ENCODE results near the gene RELN. TPM values are rescaled to one million over a fixed set of nuclear protein-coding genes. Genes with fewer than 3 reads are reported as not detected.

The RELN gene
- total RNA-seq, 1 donor from 2014 or later, result 31.9 TPM

DNA sequence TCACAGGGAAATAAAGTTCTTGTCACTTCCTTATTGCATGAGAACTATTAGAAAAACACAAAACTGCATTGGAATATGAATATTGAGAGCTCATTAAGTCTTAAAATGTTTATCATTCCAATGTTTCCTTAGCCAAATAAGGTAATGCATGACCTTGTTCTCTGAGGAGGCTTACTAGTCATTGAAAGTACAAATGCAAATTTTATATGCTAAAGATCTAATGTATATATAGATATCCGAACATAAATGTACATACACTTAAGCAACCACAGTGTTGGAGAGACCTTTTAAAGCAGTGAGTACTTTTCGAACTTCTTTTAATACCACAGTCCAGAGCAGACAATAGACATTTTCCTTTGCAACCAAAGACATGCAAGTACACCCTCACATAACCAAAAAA lies 96.1 kb downstream of the RELN start:
- DNase-seq, result no peak

DNA sequence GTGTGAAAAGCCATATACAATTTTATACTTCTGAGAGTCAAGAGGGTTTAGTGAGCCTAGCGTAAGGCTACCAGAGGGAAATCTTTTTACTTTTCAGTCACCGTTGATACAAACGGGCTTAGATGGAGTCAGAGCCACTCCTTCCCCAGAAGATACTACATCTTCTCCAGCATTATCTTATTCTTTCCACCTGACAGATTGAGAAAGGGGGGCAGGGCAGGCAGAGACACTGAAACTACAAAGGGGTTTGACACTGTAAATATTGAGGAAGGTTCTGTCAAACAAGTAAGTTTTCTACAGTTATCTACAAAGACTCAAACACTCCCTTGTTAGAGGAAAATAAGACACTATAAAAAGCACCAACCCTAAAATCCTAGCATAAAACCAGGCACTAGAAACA lies 100.0 kb downstream of the RELN start:
- DNase-seq, result no peak

DNA sequence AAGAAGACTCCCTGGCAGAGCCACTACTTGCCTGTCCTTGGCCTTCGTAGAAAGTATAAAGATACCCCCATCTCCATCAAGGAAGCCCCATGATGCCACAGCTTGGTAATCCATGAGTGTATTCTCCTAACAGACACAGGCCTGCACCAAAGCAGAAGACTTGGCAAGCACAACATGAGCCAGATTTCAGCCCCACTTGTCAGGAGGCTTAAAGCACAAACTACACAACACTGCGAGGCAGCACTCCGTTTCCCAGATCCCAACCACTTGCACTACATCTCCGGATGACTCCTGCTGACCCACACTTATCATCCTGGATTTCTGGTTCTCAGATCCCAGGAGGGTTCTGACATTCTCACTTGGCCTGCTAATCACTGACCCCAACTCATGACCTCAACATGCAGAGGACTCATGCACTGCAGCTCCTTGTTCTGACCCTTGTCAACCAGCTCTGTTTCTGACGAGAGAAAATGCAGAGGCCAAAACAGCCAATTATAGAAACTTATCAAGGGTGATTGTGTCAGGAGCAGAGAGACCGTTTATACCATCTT lies 100.8 kb downstream of the RELN start:
- DNase-seq, result no peak

DNA sequence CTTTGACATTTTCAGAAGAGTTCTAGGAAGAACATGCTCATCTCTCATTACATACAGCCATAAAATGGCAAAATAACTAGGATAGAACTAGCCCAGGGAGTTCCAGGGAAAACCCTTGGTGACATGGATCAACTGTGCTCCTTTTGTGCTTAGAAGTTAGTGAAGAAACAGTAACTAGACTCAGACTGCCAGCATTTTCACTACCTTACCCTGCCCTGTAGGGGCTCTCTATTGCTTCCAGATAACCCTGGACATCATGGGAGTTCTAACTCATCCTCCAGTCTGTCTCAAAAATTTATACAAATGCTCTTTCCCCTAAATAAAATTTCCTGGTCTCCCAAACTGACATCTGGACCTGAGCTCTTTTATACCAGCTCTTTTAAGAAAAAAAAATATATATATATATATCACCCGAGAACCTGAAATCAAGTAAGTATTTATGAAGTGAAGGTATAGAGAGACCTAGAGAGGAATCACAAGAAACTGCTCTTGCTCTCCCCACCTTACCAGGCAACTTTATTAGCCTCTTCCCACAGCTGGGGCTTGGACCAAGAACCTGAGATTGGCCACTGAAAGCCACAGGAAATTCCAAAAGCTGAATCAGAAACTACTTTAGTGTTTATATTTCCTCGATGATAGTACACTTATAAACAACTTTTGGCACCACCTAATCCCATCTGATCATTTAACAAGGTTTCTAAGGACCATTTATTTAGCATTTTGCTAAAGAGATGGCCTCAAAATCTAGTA lies 101.4 kb downstream of the RELN start:
- no peak for DNase-seq

DNA sequence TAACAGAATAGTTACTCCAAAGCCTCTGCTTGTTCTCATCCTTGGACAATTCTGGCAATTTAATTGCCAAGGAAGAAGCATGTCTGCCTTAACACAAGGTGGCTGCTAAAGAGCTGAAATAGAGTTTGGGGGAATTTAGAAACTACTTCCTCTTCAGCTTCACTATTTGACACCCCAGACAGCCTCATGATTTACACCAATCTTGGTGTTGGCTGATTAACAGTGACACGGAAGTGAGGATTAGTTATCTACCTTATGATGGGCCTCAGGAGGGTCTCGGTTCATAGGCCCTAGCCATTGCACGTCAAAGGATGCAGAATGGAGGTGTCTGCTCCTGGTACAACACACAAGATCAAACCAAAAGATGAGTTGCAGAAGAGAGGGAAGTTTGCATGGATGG lies 102.4 kb downstream of the RELN start:
- no peak for DNase-seq

DNA sequence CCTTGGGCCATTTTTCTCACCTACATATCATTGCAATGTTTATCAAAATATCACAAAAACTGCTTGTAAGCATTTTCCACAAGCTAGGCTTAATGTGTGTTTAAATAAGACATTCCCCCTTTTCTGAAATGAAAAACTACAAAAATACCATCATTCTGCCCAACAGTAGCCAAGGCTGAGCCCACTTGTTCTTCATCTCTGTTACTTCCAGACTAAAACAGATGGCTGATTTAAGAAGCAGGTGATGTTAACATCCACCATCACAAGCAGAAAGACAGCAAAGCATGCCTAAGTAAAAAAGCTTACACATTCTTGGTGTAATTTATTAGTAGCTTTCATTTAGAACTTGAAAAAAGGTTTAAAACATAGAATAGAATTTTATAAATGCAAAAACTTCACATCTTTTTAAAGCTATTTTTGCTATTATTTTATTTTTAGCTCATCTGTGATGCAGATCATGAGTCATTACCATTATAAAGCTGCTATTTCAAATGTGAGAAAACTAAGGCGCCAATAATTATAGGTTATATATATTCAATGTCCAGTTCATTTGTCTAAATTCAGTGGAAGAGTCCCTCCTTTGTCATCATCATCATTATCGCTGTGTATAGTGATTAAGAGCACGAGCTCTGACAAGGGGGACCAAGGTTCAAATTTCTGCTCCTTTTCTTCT lies 109.4 kb downstream of the RELN start:
- no peak for DNase-seq

DNA sequence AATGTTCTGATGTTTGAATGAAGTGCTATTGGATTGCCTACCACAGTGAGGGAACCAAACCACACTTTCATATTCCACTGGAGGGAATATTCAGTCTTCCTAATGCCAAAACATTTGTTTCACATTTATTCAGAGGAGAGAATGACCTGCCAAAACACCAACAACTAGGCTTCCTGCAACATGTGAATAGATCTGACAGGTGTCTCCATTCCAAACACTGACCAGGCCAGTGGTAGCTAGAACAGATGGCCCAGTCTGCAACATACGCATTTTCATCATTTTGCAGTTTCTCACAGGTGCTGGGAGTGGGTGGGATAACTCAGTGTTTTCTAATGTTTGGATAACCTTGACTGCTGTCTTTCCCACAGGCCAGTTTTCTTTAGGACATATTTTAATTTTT lies 110.0 kb downstream of the RELN start:
- peak; percentile 62 for DNase-seq

DNA sequence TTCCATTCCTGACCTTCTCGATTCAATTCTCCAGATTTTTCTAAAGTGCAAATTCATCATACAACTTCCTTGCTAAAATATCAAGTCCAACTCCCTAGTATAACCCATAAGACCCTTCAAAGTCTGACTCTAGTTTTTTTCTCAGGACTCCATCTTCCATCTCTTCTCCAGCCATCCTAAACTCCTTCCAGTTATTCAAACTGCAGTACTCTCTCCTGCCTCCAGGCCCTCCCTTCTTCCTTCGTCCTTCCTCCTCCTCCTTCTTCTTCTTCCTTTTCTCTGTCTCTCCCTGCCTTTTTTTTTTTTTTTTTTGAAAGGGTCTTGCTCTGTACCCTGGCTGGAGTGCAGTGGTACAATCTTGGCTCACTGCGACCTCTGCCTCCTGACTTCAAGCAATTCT lies 111.9 kb downstream of the RELN start:
- DNase-seq, result no peak

DNA sequence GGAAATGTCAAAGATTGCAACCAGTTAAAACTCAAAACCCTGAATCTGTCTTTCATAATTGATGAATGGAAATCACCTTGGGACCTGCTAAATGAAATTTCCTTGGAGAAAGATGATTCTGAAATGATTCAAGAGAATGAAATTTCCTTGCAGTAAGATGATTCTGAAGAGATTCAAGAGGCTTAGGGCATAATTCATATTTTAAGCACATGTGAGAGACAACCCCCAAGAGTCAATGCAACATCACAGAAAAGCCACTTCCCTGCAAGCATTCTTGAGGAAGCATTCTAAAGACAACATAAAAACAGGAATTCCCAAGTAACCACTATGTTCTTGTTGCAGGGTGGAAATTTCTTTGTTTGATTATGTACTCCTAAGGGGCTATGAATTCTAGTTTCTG lies 113.7 kb downstream of the RELN start:
- DNase-seq, result no peak

DNA sequence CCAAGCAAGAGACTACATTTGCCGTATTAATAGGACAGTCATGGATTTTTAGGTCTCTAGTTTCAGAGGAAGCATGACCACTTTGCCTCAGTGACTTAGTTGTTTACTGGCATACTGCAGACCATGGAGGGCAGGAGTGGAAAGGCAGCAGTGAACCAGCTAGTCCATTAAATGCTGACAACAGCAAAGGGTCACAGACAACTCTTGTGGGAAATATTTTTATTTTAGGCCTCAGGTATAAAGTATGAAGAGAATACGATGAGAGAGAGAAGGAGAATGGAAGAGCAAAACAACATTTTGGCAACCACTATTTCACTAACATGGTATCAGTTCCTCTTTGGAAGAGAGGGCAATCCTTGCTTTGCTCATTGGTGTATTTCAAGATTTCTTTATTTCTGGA lies 118.0 kb downstream of the RELN start:
- DNase-seq, result no peak

DNA sequence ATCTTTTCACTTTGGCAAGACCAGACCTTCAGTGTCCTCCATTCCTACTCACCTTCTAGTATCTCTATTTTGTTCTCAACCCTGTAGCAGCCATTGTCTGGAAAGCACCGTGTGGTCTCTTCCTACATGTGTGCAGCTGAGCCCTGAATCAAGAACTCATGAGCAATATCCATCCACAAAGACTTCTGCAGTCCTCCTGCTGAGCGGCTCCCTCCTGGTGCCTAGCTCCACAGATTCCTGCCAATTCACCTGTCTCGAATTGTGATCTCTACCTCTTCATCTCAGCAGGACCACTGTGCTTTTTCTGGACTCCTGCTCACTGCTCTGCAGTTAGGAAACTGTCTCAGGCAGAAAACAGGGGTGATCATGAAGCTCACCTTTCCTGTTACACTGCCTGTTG lies 118.8 kb downstream of the RELN start:
- no peak for DNase-seq

DNA sequence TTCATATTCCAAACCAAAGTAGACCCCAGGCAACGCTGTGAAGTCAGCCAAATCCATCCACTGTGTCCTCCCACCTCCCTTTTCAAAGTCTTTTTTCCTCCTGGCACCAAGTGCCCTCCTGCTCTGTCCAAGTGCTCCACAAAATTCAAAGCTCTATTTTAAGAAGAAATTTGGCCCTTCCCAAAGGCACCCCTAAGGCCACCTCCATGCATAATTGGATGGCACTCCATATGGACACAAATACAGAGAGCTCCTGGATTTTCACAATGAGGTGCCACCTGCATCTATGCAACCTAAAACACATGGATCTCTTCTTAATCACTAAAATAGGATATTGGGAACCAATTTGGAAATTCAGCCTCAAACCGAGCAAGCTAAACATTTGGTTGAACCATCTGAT lies 121.6 kb downstream of the RELN start:
- DNase-seq, result no peak

DNA sequence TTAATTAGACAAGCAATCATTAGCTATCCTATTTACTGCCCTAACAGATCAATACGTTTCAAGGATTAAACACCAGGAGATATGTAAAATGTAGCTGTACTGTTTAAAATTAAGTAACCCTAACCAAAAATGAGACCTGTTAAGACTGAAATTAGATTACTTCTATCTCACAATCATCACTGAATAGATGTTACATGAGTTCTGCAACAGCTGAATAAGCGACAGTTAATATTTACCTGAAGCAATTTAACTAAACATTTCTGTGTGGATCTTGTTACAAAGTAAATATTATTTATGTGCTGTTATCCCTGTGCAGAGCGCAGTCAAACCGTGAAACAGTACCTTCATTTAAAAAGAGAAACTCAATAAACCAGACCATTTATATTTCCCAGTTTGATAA lies 122.5 kb downstream of the RELN start:
- DNase-seq, result no peak

DNA sequence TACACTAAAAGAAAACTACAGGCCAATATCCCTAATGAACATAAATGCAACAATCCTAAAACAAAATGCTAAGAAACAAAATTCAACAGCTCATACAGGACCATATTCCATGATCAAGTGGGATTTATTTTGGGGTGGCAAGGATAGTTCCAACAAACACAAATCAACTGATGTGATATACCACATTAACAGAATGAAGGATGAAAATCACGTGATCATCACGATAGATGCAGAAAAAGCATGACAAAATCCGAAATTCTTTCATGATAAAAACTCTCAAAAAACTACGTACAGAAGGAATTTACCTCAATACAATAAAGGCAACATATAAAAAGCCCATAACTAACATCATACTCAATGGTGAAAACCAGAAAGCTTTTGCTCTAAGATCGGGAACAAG lies 124.0 kb downstream of the RELN start:
- no peak for DNase-seq

DNA sequence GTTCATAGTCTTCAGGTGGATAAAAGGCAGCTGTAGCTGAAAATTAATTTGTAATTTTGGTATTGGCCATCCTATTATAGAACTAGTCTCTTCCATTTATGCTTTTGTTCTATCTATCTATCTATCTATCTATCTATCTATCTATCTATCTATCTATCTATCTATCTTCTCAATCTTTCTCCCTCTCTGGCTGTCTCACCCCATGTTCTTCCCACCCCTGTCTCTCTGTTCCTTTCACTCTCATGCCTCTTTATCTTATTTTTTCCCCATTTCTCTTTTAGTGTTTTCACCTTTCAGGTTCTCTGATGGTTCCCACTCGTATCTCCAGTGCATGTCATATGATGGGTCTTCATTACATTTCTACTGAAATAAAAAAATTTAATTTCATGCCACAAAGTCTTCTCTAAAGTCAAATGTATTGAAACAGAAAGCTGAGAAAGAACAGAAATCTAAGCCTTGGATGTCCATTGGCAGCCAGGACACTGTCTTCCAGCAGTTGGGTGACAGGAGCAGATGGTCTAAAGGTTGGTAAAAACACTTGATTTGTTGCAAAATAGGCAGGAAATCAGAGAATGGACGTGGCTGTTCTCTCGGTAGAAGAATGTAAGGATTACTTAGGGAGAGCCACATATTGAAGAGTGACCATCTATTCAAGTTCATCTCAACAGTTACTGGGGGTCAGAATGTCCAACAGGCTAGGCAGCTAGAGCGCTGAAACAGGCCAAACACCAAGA lies 127.0 kb downstream of the RELN start:
- no peak for DNase-seq

DNA sequence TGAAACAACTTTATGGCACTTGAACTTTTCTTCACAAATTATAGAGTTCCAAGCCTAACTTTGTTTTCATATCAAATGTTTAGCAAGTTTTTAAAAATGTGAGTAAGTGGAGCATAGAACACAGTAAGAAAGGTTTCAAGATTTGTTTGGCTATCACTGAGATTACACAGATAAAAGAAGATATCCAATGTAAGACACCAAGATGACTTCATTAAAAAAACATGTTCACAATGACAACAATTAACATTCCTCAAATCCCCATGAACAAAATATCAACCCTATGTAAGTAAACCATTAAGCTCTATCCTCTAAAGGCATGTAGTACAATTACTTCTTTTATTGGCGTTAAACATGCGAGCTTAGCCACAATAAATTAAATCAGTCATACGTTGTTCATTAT lies 129.7 kb downstream of the RELN start:
- DNase-seq, result no peak

DNA sequence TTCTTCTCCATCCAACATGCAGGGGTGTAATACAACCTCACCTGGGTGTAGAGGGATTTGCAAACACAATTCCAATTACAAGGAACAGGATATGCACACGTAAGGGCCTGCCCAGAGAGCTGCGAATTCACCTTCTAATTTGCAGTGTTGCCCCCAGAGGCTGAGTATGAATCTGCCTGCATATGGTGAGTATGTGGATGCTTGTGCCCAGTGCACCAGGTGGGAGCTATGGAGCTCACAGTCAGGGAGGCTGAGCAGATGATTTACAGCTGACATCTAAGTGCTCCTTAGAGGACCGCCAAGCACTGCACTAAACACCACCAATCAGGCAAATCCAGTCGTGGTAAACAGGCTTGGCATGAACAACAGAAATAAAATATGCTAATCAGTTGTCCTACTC lies 132.0 kb downstream of the RELN start:
- no peak for DNase-seq

DNA sequence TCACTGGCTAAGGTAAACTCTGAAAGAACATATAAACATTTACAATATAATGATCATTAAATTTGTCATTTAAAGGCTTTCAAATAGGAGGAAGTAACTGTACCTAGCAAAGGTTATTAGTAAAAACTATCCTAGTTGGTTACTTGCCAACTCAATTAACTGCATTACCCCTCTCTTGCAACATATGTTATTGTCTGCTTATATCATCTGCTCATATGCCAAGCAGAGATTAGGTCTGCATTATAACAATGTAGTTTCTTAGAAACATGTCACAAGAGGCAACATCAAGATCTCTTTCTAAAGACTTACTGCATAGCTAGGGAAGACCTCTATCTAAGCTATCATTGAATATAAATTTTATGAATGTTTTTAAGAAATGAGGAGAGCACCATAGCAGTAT lies 132.5 kb downstream of the RELN start:
- DNase-seq, result no peak

DNA sequence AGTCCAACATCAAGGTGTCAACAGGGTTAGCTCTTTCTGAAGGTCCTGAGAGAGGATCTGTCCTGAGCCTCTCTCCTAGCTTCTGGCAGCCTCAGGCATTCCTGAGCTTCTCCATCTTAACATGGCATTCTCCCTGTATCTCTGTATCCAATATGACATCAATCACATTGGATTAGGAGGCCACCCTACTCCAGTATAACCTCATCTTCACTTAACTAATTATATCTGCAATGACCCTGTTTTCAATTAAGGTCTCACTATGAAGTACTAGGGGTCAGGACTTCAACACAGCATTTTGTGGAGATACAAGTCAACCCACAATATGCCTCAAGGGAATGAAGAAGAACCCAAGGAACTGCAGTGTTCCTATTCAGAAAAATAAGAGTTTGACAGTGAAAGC lies 133.8 kb downstream of the RELN start:
- DNase-seq, result no peak

DNA sequence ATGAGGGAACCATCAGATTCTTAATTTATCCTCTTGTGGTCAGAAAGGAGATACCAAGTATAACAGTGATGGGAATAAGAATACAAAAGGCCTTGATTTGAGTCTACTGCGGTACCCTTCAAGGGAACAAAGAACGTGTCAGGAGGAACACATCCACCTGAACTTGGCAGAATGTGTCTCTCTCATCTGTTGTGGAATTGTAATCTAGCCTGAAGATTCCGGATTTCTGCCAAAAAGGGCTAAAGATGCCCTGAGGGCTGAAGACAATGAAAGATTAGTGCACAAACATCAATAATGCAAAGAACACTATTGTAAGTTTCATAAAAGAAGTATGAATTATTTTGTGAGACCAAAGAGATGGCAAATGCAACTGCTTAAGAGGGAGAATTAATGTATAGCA lies 134.8 kb downstream of the RELN start:
- no peak for DNase-seq

DNA sequence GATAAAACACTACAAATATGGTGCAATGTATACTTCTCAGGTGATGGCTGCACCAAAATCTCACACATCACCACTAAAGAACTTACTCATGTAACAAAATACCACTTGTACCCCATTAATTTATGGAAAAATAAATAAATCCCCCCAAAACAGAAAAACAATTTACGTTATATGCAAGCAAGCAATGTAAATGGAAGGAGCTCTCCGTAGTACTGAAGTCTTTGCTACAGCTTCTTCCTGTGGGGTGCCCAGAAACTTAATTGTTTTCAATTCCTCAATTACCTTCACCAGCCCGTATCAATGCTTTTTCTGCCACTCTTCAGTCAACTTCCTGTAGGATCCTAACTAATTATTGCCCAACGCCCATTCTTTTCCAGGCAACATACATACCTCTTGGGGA lies 138.1 kb downstream of the RELN start:
- peak; percentile 27 for DNase-seq

DNA sequence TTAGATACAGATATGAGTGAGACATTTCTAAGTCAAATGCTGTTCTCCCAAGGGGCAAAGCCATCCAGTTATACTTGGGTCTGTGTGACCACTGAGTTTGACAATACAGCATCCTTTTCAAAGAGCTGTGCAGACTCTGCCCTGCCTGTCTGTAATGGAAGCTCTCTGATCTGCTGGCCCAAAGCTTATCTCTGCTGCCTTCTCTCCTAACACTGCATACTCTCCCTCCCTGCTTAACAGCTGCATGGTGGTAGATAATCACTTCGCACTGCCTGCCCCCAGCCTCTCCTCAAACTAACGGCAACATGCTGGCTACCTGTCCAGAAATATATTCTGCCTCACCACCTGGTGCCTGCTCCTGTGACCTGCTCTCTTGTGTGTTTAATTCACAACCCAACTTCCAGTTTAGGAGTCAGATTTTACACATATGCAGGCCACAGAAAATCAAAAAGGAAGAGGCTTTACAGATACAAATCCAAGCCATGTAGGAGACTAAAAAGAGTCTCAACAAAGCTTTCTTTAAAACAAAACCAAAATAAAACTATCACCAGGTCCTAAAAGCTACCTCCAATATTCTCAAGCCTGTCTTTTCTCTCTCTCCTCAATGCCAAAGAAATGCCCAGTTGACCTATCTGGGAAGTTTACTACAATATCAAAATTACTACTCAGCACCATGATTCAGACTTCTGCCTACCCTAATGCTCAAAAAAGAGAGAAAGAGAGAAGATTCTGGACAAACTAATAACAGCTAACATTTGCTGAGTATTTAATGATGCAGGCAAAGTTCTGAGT lies 145.6 kb downstream of the RELN start:
- DNase-seq, result no peak

DNA sequence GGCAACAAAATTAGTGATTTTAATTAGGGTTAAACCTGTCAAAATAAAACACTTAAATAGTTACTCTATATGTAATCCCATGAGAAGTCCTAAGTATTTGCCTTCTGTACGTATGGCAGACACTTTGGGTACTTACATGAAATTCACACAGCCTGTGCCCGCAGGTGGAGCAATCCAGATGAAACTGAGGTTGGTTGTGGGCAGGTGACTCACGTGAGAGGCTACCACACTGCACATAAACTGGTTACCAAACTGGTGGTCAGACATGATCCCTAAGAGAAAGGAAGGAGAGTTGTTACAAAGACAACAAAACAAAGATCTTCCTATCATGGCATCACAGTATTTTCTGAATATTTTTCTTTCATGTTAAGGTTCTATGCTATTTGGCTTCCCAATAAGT lies 156.1 kb downstream of the RELN start:
- no peak for DNase-seq
